ENCODE results near the gene DMTF1.
"Not testable (repeated sequence)": the region's sequence is repeated elsewhere in the genome, so short reads cannot be mapped to it uniquely, and the experiment has no call there.

DMTF1 gene

GRCh38 chr7:87152112-87152896 lies at the start of gene DMTF1:
Gene DMTF1 (plus strand): TSS chr7:87152453. CDS start chr7:87164942, 12,489 bp downstream.
- peak; percentile 91 for FAIRE-seq

- no peak for FAIRE-seq
Measured at GRCh38 chr7:87105401-87105800, 46.9 kb upstream of the DMTF1 start.

DNA sequence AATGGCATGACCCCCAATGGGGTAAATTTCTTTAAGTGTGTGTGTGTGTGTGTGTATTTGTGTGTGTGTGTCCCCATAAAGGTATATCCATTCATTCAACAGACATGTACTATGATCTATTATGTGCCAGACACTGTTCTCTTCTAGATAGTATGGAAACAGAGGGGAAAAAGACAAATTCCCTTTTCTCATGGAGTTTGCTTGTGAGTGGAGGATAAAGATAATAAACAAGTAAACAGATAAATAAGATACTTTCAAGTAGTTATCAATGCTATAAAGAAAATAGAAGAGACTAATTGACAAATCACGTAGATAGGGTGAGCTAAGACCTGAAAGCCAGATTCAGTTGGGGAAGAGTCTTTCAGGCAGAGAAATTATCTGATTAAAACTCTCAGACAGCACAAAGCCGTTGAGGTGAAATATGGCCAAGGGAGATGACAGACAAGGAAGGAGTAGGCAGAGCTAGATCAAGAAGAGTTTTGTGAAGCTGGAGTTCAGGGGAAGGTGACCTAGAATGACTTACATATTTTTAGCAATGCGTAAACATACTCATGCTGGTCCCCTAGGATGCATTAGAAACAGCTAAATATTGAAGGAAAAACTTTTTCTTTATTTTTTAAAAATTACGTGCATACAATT lies 45.2 kb upstream of the DMTF1 start:
- no peak for FAIRE-seq

GRCh38 chr7:87107949-87108776 lies 44.1 kb upstream of the DMTF1 start:
- FAIRE-seq, result no peak

DNA sequence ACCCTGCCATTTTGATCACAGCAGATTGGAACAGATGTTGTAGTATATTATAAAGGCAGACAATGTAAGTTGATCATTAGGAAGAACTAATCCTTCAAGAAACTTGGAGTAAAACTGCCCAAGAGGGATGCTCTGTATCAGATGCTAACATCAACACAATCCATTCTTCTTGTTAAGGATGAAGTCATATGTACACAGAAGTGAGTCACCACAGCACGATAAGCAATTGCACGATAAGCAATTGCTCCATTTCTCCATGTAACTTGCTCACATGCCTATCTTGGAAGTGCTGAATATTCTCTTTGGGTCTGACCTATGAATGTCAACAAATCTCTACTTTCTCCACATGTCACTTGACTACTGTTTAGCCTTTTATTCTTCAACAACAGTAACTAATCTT lies 41.5 kb upstream of the DMTF1 start:
- no peak for FAIRE-seq

GRCh38 chr7:87111877-87112276 lies 40.4 kb upstream of the DMTF1 start:
- FAIRE-seq, result no peak

DNA sequence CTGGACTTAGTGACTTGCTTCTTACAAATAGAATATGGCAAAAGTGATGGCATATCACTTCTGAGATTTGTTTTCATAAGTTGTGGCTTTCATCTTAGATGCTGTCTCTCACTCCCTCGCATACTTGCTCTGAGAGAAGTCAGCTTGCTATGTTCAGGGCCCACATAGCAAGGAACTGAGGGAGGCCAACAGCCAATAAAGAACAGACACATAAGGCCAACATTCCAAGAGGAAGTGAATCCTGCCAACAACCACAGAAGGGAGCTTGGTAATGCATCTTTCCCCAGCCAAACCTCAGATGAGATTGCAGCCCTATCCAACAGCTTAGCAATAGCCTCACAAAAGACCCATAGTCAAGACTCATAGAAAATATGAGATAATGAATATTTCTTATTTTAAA lies 39.2 kb upstream of the DMTF1 start:
- no peak for FAIRE-seq

GRCh38 chr7:87113904-87114303 lies 38.3 kb upstream of the DMTF1 start:
- FAIRE-seq, result not testable (repeated sequence)

GRCh38 chr7:87115772-87116171 lies 36.5 kb upstream of the DMTF1 start:
- FAIRE-seq, result not testable (repeated sequence)

GRCh38 chr7:87116315-87116714 lies 35.9 kb upstream of the DMTF1 start:
- no peak for FAIRE-seq

GRCh38 chr7:87119581-87119980 lies 32.7 kb upstream of the DMTF1 start:
- FAIRE-seq, result no peak

DNA sequence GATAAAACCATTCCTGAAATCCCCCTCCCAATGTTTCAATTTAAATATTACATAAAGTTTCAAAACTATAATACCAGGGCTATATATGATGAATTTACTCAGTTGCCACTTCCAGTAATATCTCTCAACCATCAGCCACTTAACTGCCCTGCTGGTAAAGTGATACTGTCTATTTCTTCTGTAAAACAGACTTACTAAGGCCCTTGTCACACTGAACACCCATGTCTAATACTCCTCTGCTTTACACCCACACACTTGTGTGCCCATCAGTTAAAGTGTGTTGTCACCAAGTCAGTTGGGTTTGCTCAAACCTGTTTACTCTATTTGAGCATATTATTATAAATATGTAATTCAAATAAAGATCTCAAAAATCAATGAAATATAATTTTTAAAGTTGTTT lies 29.1 kb upstream of the DMTF1 start:
- no peak for FAIRE-seq

DNA sequence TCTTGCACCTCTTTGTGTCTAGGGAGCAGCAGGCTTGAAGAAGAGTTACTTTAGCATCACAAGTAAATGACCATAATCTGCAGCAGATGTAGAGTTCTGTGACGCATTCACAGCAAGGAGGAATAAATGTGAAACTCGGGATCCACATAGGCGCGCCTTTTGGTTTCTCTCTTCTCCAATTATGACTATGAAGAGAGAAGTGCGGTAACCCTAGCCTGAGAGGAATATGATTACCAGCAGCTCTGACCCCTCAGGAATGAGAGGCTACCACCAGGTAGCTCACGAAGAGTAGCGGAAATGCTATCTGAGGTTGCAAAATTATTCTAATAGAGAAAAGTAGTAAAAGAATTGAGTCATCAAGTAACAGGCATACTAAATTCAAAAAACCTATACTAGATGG lies 25.2 kb upstream of the DMTF1 start:
- FAIRE-seq, result no peak

DNA sequence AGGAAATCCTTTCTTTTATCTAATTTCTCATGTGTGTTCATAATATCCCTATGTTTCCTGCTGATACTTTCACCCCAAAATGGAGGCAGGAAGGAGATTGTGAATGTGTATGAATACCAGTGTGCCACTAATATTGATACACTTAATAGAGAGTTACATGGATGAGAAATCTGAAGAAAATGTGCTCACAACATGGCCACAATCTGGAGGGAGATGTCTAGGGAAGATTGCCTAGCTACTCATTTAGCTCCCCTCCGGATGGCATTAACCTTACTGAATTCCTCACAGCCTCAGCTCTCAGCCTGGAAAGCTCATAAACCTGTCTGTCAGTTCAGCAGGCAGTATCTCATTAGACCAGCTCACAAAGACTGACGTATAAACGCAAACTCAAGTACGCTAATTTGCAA lies 23.4 kb upstream of the DMTF1 start:
- FAIRE-seq, result no peak

DNA sequence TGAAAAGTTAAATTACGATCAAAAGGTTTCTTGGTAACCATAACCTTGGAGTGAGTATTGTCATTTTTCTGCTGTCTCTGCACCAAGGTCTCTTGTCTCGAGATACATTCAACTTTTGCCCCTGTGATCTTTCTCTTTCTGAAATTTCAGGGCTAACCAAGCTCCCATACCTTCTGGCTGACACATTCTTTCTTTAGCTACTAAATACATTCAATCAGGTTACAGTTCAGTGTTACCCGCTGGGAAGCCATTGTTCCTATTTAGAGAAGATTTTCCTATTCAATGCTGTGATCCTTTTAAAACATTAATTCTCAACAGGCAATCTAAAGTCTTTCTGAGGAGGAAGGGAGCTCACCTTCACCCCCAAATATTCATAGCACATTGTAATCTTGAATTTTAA lies 22.9 kb upstream of the DMTF1 start:
- no peak for FAIRE-seq

- no peak for FAIRE-seq
Measured at GRCh38 chr7:87129848-87130247, 22.4 kb upstream of the DMTF1 start.

GRCh38 chr7:87131771-87132170 lies 20.5 kb upstream of the DMTF1 start:
- FAIRE-seq, result no peak

- no peak for FAIRE-seq
Measured at GRCh38 chr7:87137271-87137670, 15.0 kb upstream of the DMTF1 start.

DNA sequence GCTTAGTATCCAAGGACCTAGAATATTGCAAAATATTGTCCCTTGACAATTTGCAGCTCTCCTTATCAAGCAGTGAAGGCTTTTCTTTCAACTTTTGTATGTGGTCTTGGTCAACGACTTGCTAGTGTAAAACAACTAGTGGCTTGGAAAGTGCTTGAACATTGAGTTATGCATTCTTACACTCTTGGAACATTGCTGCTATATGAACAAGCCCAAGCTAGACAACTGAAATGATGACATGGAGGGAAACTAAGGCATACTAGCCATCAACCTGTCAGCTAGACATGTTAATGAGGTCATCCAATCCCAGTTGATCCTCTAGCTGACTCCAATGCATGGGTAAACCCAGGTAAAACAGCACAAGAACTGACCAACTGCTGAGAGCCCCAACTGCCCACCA lies 12.7 kb upstream of the DMTF1 start:
- FAIRE-seq, result no peak

GRCh38 chr7:87140271-87140748 lies 11.9 kb upstream of the DMTF1 start:
- FAIRE-seq, result no peak

GRCh38 chr7:87144173-87144657 lies 8.0 kb upstream of the DMTF1 start:
- no peak for FAIRE-seq

GRCh38 chr7:87146740-87147386 lies 5.4 kb upstream of the DMTF1 start:
- no peak for FAIRE-seq

DNA sequence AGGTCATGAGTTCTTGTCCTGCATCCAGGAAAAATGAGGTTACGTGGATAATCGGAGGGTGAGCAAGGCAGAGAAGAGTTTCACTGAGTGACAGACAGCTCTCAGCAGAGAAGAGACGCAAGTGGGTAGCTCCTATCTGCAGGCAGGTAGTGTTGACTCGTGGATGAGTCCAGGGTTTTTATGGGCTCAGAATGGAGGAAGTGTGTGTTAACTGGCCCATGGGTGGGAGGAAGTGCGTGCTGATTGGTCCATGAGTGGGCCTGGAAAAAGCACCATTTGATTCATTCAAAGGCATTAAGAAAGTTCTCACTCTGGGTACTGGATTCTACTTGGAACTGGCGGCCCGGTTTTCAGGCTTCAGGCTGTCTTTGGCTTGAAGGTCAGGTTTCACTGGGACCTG lies 4.8 kb upstream of the DMTF1 start:
- FAIRE-seq, result no peak

Measured in G401.6 (cell line).